Activated T-helper 2 cell treated with anti-CD3 and anti-CD28 coated beads, Interferon-gamma antibody, Interleukin-2, Interleukin-4, amounts not matched to agents 10 μg/mL and 5 μg/mL and 100 μg/mL, durations not matched to agents 14 hours and 24 hours and 36 hours (primary cell): ENCODE data around the gene OPA3. TPM values are rescaled to one million over a fixed set of nuclear protein-coding genes. Genes with fewer than 3 reads are reported as not detected.

Source experiments
- DNase-seq: peaks from one replicate; pipeline ENCODE4 v3.0.0; 2021; ENCODE audit warnings: low spot score
- H3K27ac Mint-ChIP-seq: one replicate; pipeline ENCODE4 v1.8.0; 2021; ENCODE audit warnings: mixed read lengths
- H3K27me3 Mint-ChIP-seq: one replicate; pipeline ENCODE4 v1.8.0; 2021; ENCODE audit warnings: low read depth, mixed read lengths
- H3K36me3 Mint-ChIP-seq: one replicate; pipeline ENCODE4 v1.8.0; 2021; ENCODE audit warnings: low read depth, mixed read lengths
- H3K4me1 Mint-ChIP-seq: one replicate; pipeline ENCODE4 v1.8.0; 2021; ENCODE audit warnings: low read depth, mixed read lengths
- H3K4me3 Mint-ChIP-seq: one replicate; pipeline ENCODE4 v1.8.0; 2021; ENCODE audit warnings: low read depth, mild to moderate bottlenecking, moderate library complexity, mixed read lengths
- H3K9me3 Mint-ChIP-seq: one replicate; pipeline ENCODE4 v1.8.0; 2021; ENCODE audit warnings: mixed read lengths
- intact Hi-C: fragments of 100-400 bp; cut with micrococcal nuclease; formaldehyde crosslinking; loops from one replicate; pipeline ENCODE4 v1.15.1; 2023
- total RNA-seq: library from RNA; stranded (reverse); gene quantifications from 2 replicates; pipeline ENCODE4 v1.2.3, GENCODE V29; 2022

OPA3 gene
- total RNA-seq, 1 donor from 2014 or later: 15.2 TPM

GRCh38 chr19:45547211-45547770 is 37.3 kb downstream of the OPA3 start:
- Mint-ChIP-seq H3K4me3 (no peak overlapping the region), H3K36me3 (no peaks in the 10 kb centered on the region), H3K27ac (no peak overlapping the region), H3K9me3 (no peaks in the 10 kb centered on the region), H3K4me1 (peaks cover 5% of the 10 kb centered on the region), H3K27me3 (no peaks in the 10 kb centered on the region)
- intact Hi-C loops: no loop called here
- DNase-seq: no peak

GRCh38 chr19:45542234-45542668 is 42.4 kb downstream of the OPA3 start:
- DNase-seq: no peak
- H3K4me1 Mint-ChIP-seq: peaks cover 5% of the 10 kb centered on the region
- peaks cover 3% of the 10 kb centered on the region for H3K36me3 Mint-ChIP-seq
- intact Hi-C loops: no loop called here
- H3K27ac Mint-ChIP-seq: no peak overlapping the region
- H3K27me3 Mint-ChIP-seq: no peaks in the 10 kb centered on the region
- H3K4me3 Mint-ChIP-seq: no peak overlapping the region
- H3K9me3 Mint-ChIP-seq: peaks cover 14% of the 10 kb centered on the region

GRCh38 chr19:45539459-45539858 is 45.1 kb downstream of the OPA3 start:
- intact Hi-C loops: no loop called here
- Mint-ChIP-seq H3K27ac (no peak overlapping the region), H3K4me3 (no peak overlapping the region), H3K4me1 (peaks cover 5% of the 10 kb centered on the region), H3K9me3 (peaks cover 14% of the 10 kb centered on the region), H3K36me3 (peaks cover 3% of the 10 kb centered on the region), H3K27me3 (no peaks in the 10 kb centered on the region)
- DNase-seq: no peak

GRCh38 chr19:45531349-45531748 is 53.3 kb downstream of the OPA3 start:
- Mint-ChIP-seq H3K4me1 (peaks cover 7% of the 10 kb centered on the region), H3K9me3 (peaks cover 9% of the 10 kb centered on the region), H3K36me3 (peaks cover 33% of the 10 kb centered on the region), H3K4me3 (no peak overlapping the region), H3K27me3 (no peaks in the 10 kb centered on the region), H3K27ac (no peak overlapping the region)
- no peak for DNase-seq
- intact Hi-C loops: no loop called here

GRCh38 chr19:45529420-45529785 is 55.2 kb downstream of the OPA3 start:
- DNase-seq: no peak
- Mint-ChIP-seq H3K9me3 (peaks cover 9% of the 10 kb centered on the region), H3K4me3 (no peak overlapping the region), H3K27me3 (no peaks in the 10 kb centered on the region), H3K4me1 (peaks cover 7% of the 10 kb centered on the region), H3K27ac (no peak overlapping the region), H3K36me3 (peaks cover 45% of the 10 kb centered on the region)
- intact Hi-C loops: no loop called here

- no peak overlapping the region for H3K4me3 Mint-ChIP-seq
Observed at GRCh38 chr19:45528744-45529419, 55.7 kb downstream of the OPA3 start.

GRCh38 chr19:45528149-45528743 is 56.4 kb downstream of the OPA3 start:
- Mint-ChIP-seq H3K27me3 (no peaks in the 10 kb centered on the region), H3K36me3 (peaks cover 56% of the 10 kb centered on the region), H3K4me3 (no peak overlapping the region), H3K9me3 (peaks cover 9% of the 10 kb centered on the region), H3K4me1 (peaks cover 15% of the 10 kb centered on the region), H3K27ac (no peak overlapping the region)
- no peak for DNase-seq
- intact Hi-C loops: no loop called here

More at GRCh38 chr19:45528744-45529419, 55.7 kb downstream of the OPA3 start:
- H3K9me3 Mint-ChIP-seq: peaks cover 9% of the 10 kb centered on the region
- peaks cover 50% of the 10 kb centered on the region for H3K36me3 Mint-ChIP-seq
- no peak overlapping the region for H3K27ac Mint-ChIP-seq
- intact Hi-C loops: no loop called here
- H3K4me1 Mint-ChIP-seq: peaks cover 8% of the 10 kb centered on the region
- H3K27me3 Mint-ChIP-seq: no peaks in the 10 kb centered on the region
- no peak for DNase-seq

GRCh38 chr19:45527731-45528130 is 56.9 kb downstream of the OPA3 start:
- Mint-ChIP-seq H3K27ac (no peak overlapping the region), H3K36me3 (peaks cover 57% of the 10 kb centered on the region), H3K4me1 (peaks cover 16% of the 10 kb centered on the region), H3K27me3 (no peaks in the 10 kb centered on the region), H3K9me3 (peaks cover 9% of the 10 kb centered on the region), H3K4me3 (no peak overlapping the region)
- intact Hi-C loops: no loop called here
- no peak for DNase-seq

- H3K4me1 Mint-ChIP-seq: peaks cover 16% of the 10 kb centered on the region
- no peaks in the 10 kb centered on the region for H3K27me3 Mint-ChIP-seq
- no peak overlapping the region for H3K4me3 Mint-ChIP-seq
- no peak overlapping the region for H3K27ac Mint-ChIP-seq
- intact Hi-C loops: no loop called here
- H3K9me3 Mint-ChIP-seq: peaks cover 9% of the 10 kb centered on the region
- DNase-seq: no peak
- H3K36me3 Mint-ChIP-seq: peaks cover 58% of the 10 kb centered on the region
Observed at GRCh38 chr19:45526971-45527370, 57.6 kb downstream of the OPA3 start.

GRCh38 chr19:45526143-45526542 is 58.5 kb downstream of the OPA3 start:
- Mint-ChIP-seq H3K27ac (no peak overlapping the region), H3K4me3 (no peak overlapping the region), H3K36me3 (peaks cover 57% of the 10 kb centered on the region), H3K9me3 (peaks cover 1% of the 10 kb centered on the region), H3K4me1 (peaks cover 16% of the 10 kb centered on the region), H3K27me3 (no peaks in the 10 kb centered on the region)
- intact Hi-C loops: no loop called here
- DNase-seq: no peak

GRCh38 chr19:45524575-45525129 is 60.0 kb downstream of the OPA3 start:
- Mint-ChIP-seq H3K27ac (no peak overlapping the region), H3K27me3 (no peaks in the 10 kb centered on the region), H3K36me3 (peaks cover 64% of the 10 kb centered on the region), H3K9me3 (no peaks in the 10 kb centered on the region), H3K4me1 (peaks cover 16% of the 10 kb centered on the region), H3K4me3 (no peak overlapping the region)
- intact Hi-C loops: no loop called here
- no peak for DNase-seq

- no peaks in the 10 kb centered on the region for H3K27me3 Mint-ChIP-seq
- peaks cover 60% of the 10 kb centered on the region for H3K36me3 Mint-ChIP-seq
- intact Hi-C loops: loop anchor here (1.0 to 2.0 kb wide), 3 partner anchors 17 to 119 kb away; partner anchors contain the start of gene VASP
- DNase-seq: peak; percentile 69
- H3K27ac Mint-ChIP-seq: peak overlapping the region; percentile 24
- H3K4me3 Mint-ChIP-seq: no peak overlapping the region
- H3K9me3 Mint-ChIP-seq: no peaks in the 10 kb centered on the region
- peaks cover 16% of the 10 kb centered on the region for H3K4me1 Mint-ChIP-seq
Observed at GRCh38 chr19:45523642-45524256, 60.9 kb downstream of the OPA3 start.
